Astrocyte (in vitro differentiated cells and primary cell): ENCODE results near the gene GPRIN1.

Source experiments
- EZH2 ChIP-seq: IDR thresholded peaks from 2 replicates; pipeline ENCODE4 v1.6.1; 2012; ENCODE audit warnings: mild to moderate bottlenecking, low read length, inconsistent platforms; ENCODE audit not compliant: insufficient read depth
- TF ChIP-seq, protein P1 (sequence below): IDR thresholded peaks from 2 replicates; pipeline ENCODE4 v1.5.1; 2011; ENCODE audit warnings: low read depth, mild to moderate bottlenecking, inconsistent platforms, low read length, moderate library complexity; ENCODE audit not compliant: insufficient read depth

DNA sequence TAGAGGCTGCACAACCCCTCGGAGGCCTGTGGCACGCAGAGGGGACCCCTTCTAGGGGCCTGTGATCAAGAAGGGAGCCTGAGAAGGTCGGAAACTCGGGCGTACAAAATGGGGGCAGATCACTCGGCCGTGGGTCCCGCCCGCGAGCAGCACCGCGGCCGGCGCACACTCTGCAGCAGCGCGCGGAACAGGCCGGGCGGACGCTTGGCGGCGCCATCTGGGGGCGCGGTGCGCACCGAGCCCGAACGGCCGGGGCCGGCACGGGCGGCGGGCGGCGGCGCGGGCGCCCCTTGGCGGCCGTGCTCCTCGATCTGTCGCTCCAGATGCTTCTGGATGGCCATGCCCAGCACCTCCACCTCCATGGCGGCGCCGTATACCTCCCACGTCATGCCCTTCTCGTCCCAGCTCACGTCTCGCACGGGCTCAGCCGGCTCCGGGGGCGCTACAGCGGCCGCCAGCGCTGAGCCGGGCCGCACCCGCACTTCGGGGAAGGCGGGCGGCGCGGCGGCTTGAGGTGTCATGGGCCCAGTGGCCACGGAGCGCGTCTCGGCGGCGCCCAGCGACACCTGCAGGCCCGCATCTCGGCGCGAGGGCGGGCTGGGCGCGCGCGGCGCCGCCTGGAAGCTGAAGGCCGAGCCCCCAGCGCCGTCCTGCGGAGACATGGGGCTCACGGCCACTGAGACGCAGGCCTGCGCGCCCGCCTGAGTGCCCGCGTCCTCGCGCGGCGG is 13.1 kb downstream of the GPRIN1 start:
- TF ChIP-seq, protein P1, sequence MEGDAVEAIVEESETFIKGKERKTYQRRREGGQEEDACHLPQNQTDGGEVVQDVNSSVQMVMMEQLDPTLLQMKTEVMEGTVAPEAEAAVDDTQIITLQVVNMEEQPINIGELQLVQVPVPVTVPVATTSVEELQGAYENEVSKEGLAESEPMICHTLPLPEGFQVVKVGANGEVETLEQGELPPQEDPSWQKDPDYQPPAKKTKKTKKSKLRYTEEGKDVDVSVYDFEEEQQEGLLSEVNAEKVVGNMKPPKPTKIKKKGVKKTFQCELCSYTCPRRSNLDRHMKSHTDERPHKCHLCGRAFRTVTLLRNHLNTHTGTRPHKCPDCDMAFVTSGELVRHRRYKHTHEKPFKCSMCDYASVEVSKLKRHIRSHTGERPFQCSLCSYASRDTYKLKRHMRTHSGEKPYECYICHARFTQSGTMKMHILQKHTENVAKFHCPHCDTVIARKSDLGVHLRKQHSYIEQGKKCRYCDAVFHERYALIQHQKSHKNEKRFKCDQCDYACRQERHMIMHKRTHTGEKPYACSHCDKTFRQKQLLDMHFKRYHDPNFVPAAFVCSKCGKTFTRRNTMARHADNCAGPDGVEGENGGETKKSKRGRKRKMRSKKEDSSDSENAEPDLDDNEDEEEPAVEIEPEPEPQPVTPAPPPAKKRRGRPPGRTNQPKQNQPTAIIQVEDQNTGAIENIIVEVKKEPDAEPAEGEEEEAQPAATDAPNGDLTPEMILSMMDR = no peak
- no peak for TF ChIP-seq EZH2
